ENCODE data around the gene KIF15. TPM values are rescaled to one million over a fixed set of nuclear protein-coding genes. Genes with fewer than 3 reads are reported as not detected.

Gene KIF15
- total and polyA plus RNA-seq, 3 donors from 2014 or later, result 10.1 to 26.5 (median 16.7) TPM

GRCh38 chr3:44833394-44833793 is 71.8 kb downstream of the KIF15 start:
- TF ChIP-seq CTCF (IDR thresholded peaks at IDR 0.05) (no peak), POLR2A (IDR thresholded peaks at IDR 0.05) (no peak)
- WGBS, 2 donors, result 77 to 86% methylated on average over 7 of the region's 7 CpGs
- H3K27me3 ChIP-seq, result no peaks in the 10 kb centered on the region
- H3K4me1 ChIP-seq, result no peaks in the 10 kb centered on the region
- DNase-seq, result no peak
- no peak overlapping the region for H3K27ac ChIP-seq
- no peak overlapping the region for H3K4me3 ChIP-seq
- intact Hi-C loops (cut with DNase I; ENCODE audit: low total_unique reads), result no loop called here
- no peaks in the 10 kb centered on the region for H3K9me3 ChIP-seq
- H3K36me3 ChIP-seq (ENCODE audit: low read depth, missing control alignments), result no peaks in the 10 kb centered on the region

GRCh38 chr3:44835684-44836083 is 74.1 kb downstream of the KIF15 start:
- Histone ChIP-seq H3K4me3 (no peak overlapping the region), H3K27me3 (no peaks in the 10 kb centered on the region), H3K4me1 (no peaks in the 10 kb centered on the region), H3K9me3 (no peaks in the 10 kb centered on the region), H3K36me3 (ENCODE audit: low read depth, missing control alignments) (no peaks in the 10 kb centered on the region), H3K27ac (no peak overlapping the region)
- TF ChIP-seq CTCF (IDR thresholded peaks at IDR 0.05), result no peak
- no peak for TF ChIP-seq POLR2A (IDR thresholded peaks at IDR 0.05)
- DNase-seq, result no peak
- intact Hi-C loops (cut with DNase I; ENCODE audit: low total_unique reads), result no loop called here
- 92 to 98% methylated on average over 3 of the region's 3 CpGs for WGBS, 2 donors

GRCh38 chr3:44842376-44842775 is 80.8 kb downstream of the KIF15 start:
- H3K27ac ChIP-seq, result no peak overlapping the region
- H3K9me3 ChIP-seq, result no peaks in the 10 kb centered on the region
- H3K27me3 ChIP-seq, result no peaks in the 10 kb centered on the region
- peaks cover 4% of the 10 kb centered on the region for H3K4me1 ChIP-seq
- H3K4me3 ChIP-seq, result no peak overlapping the region
- no peaks in the 10 kb centered on the region for H3K36me3 ChIP-seq (ENCODE audit: low read depth, missing control alignments)
- TF ChIP-seq CTCF (IDR thresholded peaks at IDR 0.05) (no peak), POLR2A (IDR thresholded peaks at IDR 0.05) (no peak)
- intact Hi-C loops (cut with DNase I; ENCODE audit: low total_unique reads), result no loop called here
- no peak for DNase-seq
- WGBS, 2 donors, result 65 to 73% methylated on average over 2 of the region's 2 CpGs

- intact Hi-C loops (cut with DNase I; ENCODE audit: low total_unique reads), result no loop called here
- H3K4me1 ChIP-seq, result peaks cover 4% of the 10 kb centered on the region
- WGBS, 2 donors, result 63 to 75% methylated on average over 7 of the region's 7 CpGs
- H3K4me3 ChIP-seq, result no peak overlapping the region
- H3K36me3 ChIP-seq (ENCODE audit: low read depth, missing control alignments), result no peaks in the 10 kb centered on the region
- H3K27ac ChIP-seq, result no peak overlapping the region
- H3K9me3 ChIP-seq, result no peaks in the 10 kb centered on the region
- no peaks in the 10 kb centered on the region for H3K27me3 ChIP-seq
- no peak for TF ChIP-seq CTCF (IDR thresholded peaks at IDR 0.05)
- no peak for TF ChIP-seq POLR2A (IDR thresholded peaks at IDR 0.05)
- DNase-seq, result no peak
Measured at GRCh38 chr3:44845528-44846520, 84.2 kb downstream of the KIF15 start.

All from testis (tissue), 3 donors.